ENCODE measurements around the gene PPM1F.

Gene PPM1F

GRCh38 chr22:21972806-21973205, 20.2 kb upstream of the PPM1F start:
- DNase-seq: no peak
- H2AK5ac ChIP-seq (ENCODE audit: low read length): no peak overlapping the region
- H2BK120ac ChIP-seq (ENCODE audit: low read depth, low read length): no peak overlapping the region
- H3K4me1 ChIP-seq (ENCODE audit: control insufficient read depth, low read depth, low read length): no peaks in the 10 kb centered on the region
- H3K23ac ChIP-seq (ENCODE audit: low read length): no peak overlapping the region
- H3K56ac ChIP-seq (ENCODE audit: low read length): no peak overlapping the region
- no peak overlapping the region for H2BK15ac ChIP-seq (replicated peaks; ENCODE audit: low read depth)
- WGBS (ENCODE audit: extremely low coverage, insufficient coverage, low lambda C conversion rate): no CpG with 5 or more reads among the region's 6 CpGs
- no peak overlapping the region for H2BK5ac ChIP-seq (ENCODE audit: low read length)
- peaks cover 3% of the 10 kb centered on the region for H3K79me1 ChIP-seq (ENCODE audit: low read length)
- H4K5ac ChIP-seq (ENCODE audit: low read length): no peak overlapping the region
- no peaks in the 10 kb centered on the region for H3K79me2 ChIP-seq (ENCODE audit: control insufficient read depth, insufficient read depth, low read length)
- no peak overlapping the region for H3K4me2 ChIP-seq (ENCODE audit: low read length)
- no peak overlapping the region for H4K8ac ChIP-seq (ENCODE audit: low read depth, low read length)
- H3K27ac ChIP-seq (ENCODE audit: low read depth, low read length): no peak overlapping the region
- H3K27me3 ChIP-seq (ENCODE audit: insufficient read depth, low read length, poor library complexity): no peaks in the 10 kb centered on the region
- H3K9ac ChIP-seq (ENCODE audit: low read length): no peak overlapping the region
- H3K18ac ChIP-seq (ENCODE audit: low read length): no peak overlapping the region
- no peak overlapping the region for H3K4ac ChIP-seq (ENCODE audit: low read depth, low read length)
- H3K4me3 ChIP-seq (ENCODE audit: low read length): no peak overlapping the region
- H3K36me3 ChIP-seq (ENCODE audit: control insufficient read depth, insufficient read depth, low read length): peaks cover 9% of the 10 kb centered on the region

GRCh38 chr22:21972293-21972779, 19.7 kb upstream of the PPM1F start:
- DNase-seq: peak; percentile 59
- Histone ChIP-seq H3K36me3 (ENCODE audit: control insufficient read depth, insufficient read depth, low read length) (peaks cover 9% of the 10 kb centered on the region), H2AK5ac (ENCODE audit: low read length) (no peak overlapping the region), H3K4me1 (ENCODE audit: control insufficient read depth, low read depth, low read length) (no peaks in the 10 kb centered on the region), H3K23ac (ENCODE audit: low read length) (no peak overlapping the region), H3K27me3 (ENCODE audit: insufficient read depth, low read length, poor library complexity) (no peaks in the 10 kb centered on the region), H3K18ac (ENCODE audit: low read length) (no peak overlapping the region), H4K5ac (ENCODE audit: low read length) (no peak overlapping the region), H4K8ac (ENCODE audit: low read depth, low read length) (no peak overlapping the region), H3K4ac (ENCODE audit: low read depth, low read length) (no peak overlapping the region), H3K27ac (ENCODE audit: low read depth, low read length) (no peak overlapping the region), H2BK15ac (replicated peaks; ENCODE audit: low read depth) (no peak overlapping the region), H3K79me2 (ENCODE audit: control insufficient read depth, insufficient read depth, low read length) (no peaks in the 10 kb centered on the region), H3K4me3 (ENCODE audit: low read length) (no peak overlapping the region), H3K79me1 (ENCODE audit: low read length) (peaks cover 3% of the 10 kb centered on the region), H2BK5ac (ENCODE audit: low read length) (no peak overlapping the region), H2BK120ac (ENCODE audit: low read depth, low read length) (no peak overlapping the region), H3K4me2 (ENCODE audit: low read length) (no peak overlapping the region), H3K56ac (ENCODE audit: low read length) (no peak overlapping the region), H3K9ac (ENCODE audit: low read length) (no peak overlapping the region)
- no CpG with 5 or more reads among the region's 7 CpGs for WGBS (ENCODE audit: extremely low coverage, insufficient coverage, low lambda C conversion rate)

GRCh38 chr22:21971858-21972275, 19.2 kb upstream of the PPM1F start:
- Histone ChIP-seq H2BK120ac (ENCODE audit: low read depth, low read length) (no peak overlapping the region), H2AK5ac (ENCODE audit: low read length) (no peak overlapping the region), H3K4me3 (ENCODE audit: low read length) (no peak overlapping the region), H3K9ac (ENCODE audit: low read length) (no peak overlapping the region), H4K8ac (ENCODE audit: low read depth, low read length) (no peak overlapping the region), H3K23ac (ENCODE audit: low read length) (no peak overlapping the region), H3K36me3 (ENCODE audit: control insufficient read depth, insufficient read depth, low read length) (peaks cover 9% of the 10 kb centered on the region), H3K4me1 (ENCODE audit: control insufficient read depth, low read depth, low read length) (no peaks in the 10 kb centered on the region), H3K27ac (ENCODE audit: low read depth, low read length) (no peak overlapping the region), H3K56ac (ENCODE audit: low read length) (no peak overlapping the region), H3K27me3 (ENCODE audit: insufficient read depth, low read length, poor library complexity) (no peaks in the 10 kb centered on the region), H3K4me2 (ENCODE audit: low read length) (no peak overlapping the region), H3K79me1 (ENCODE audit: low read length) (peaks cover 3% of the 10 kb centered on the region), H4K5ac (ENCODE audit: low read length) (no peak overlapping the region), H2BK15ac (replicated peaks; ENCODE audit: low read depth) (no peak overlapping the region), H3K18ac (ENCODE audit: low read length) (no peak overlapping the region), H2BK5ac (ENCODE audit: low read length) (no peak overlapping the region), H3K79me2 (ENCODE audit: control insufficient read depth, insufficient read depth, low read length) (no peaks in the 10 kb centered on the region), H3K4ac (ENCODE audit: low read depth, low read length) (no peak overlapping the region)
- no CpG with 5 or more reads among the region's 7 CpGs for WGBS (ENCODE audit: extremely low coverage, insufficient coverage, low lambda C conversion rate)
- DNase-seq: no peak

- Histone ChIP-seq H3K79me2 (ENCODE audit: control insufficient read depth, insufficient read depth, low read length) (no peaks in the 10 kb centered on the region), H3K18ac (ENCODE audit: low read length) (no peak overlapping the region), H3K27me3 (ENCODE audit: insufficient read depth, low read length, poor library complexity) (no peaks in the 10 kb centered on the region), H3K56ac (ENCODE audit: low read length) (no peak overlapping the region), H3K4ac (ENCODE audit: low read depth, low read length) (no peak overlapping the region), H4K8ac (ENCODE audit: low read depth, low read length) (no peak overlapping the region), H2AK5ac (ENCODE audit: low read length) (no peak overlapping the region), H3K27ac (ENCODE audit: low read depth, low read length) (no peak overlapping the region), H2BK120ac (ENCODE audit: low read depth, low read length) (no peak overlapping the region), H3K9ac (ENCODE audit: low read length) (no peak overlapping the region), H3K79me1 (ENCODE audit: low read length) (no peaks in the 10 kb centered on the region), H3K4me3 (ENCODE audit: low read length) (no peak overlapping the region), H3K36me3 (ENCODE audit: control insufficient read depth, insufficient read depth, low read length) (peaks cover 12% of the 10 kb centered on the region), H3K23ac (ENCODE audit: low read length) (no peak overlapping the region), H2BK5ac (ENCODE audit: low read length) (no peak overlapping the region), H3K4me2 (ENCODE audit: low read length) (no peak overlapping the region), H2BK15ac (replicated peaks; ENCODE audit: low read depth) (no peak overlapping the region), H3K4me1 (ENCODE audit: control insufficient read depth, low read depth, low read length) (no peaks in the 10 kb centered on the region), H4K5ac (ENCODE audit: low read length) (no peak overlapping the region)
- no CpG with 5 or more reads among the region's 18 CpGs for WGBS (ENCODE audit: extremely low coverage, insufficient coverage, low lambda C conversion rate)
- no peak for DNase-seq
These were observed 18.4 kb upstream of the PPM1F start for GRCh38 chr22:21970800-21971617.

- H2AK5ac ChIP-seq (ENCODE audit: low read length): no peak overlapping the region
- H2BK15ac ChIP-seq (replicated peaks; ENCODE audit: low read depth): no peak overlapping the region
- H3K56ac ChIP-seq (ENCODE audit: low read length): no peak overlapping the region
- H2BK120ac ChIP-seq (ENCODE audit: low read depth, low read length): no peak overlapping the region
- no peaks in the 10 kb centered on the region for H3K79me2 ChIP-seq (ENCODE audit: control insufficient read depth, insufficient read depth, low read length)
- H3K4me3 ChIP-seq (ENCODE audit: low read length): no peak overlapping the region
- no peak overlapping the region for H3K18ac ChIP-seq (ENCODE audit: low read length)
- H3K79me1 ChIP-seq (ENCODE audit: low read length): no peaks in the 10 kb centered on the region
- H3K36me3 ChIP-seq (ENCODE audit: control insufficient read depth, insufficient read depth, low read length): peaks cover 11% of the 10 kb centered on the region
- H2BK5ac ChIP-seq (ENCODE audit: low read length): no peak overlapping the region
- H3K27me3 ChIP-seq (ENCODE audit: insufficient read depth, low read length, poor library complexity): no peaks in the 10 kb centered on the region
- WGBS (ENCODE audit: extremely low coverage, insufficient coverage, low lambda C conversion rate): 100% methylated on average over 2 of the region's 19 CpGs
- no peaks in the 10 kb centered on the region for H3K4me1 ChIP-seq (ENCODE audit: control insufficient read depth, low read depth, low read length)
- H4K5ac ChIP-seq (ENCODE audit: low read length): no peak overlapping the region
- no peak overlapping the region for H3K27ac ChIP-seq (ENCODE audit: low read depth, low read length)
- no peak overlapping the region for H3K23ac ChIP-seq (ENCODE audit: low read length)
- no peak overlapping the region for H4K8ac ChIP-seq (ENCODE audit: low read depth, low read length)
- H3K9ac ChIP-seq (ENCODE audit: low read length): no peak overlapping the region
- no peak overlapping the region for H3K4ac ChIP-seq (ENCODE audit: low read depth, low read length)
- no peak overlapping the region for H3K4me2 ChIP-seq (ENCODE audit: low read length)
- no peak for DNase-seq
These were observed 17.6 kb upstream of the PPM1F start for GRCh38 chr22:21970037-21970799.

Data from mesendoderm (in vitro differentiated cells).